HG03520 (cell line): ENCODE data around the gene PCBP4.

Experiments used
- ATAC-seq: cut with Tn5 transposase; IDR thresholded peaks from one replicate; pipeline ENCODE4 v1.9.1; 2021; ENCODE audit warnings: mild to moderate bottlenecking, moderate library complexity; ENCODE audit not compliant: unreplicated experiment

PCBP4 gene

GRCh38 chr3:51958603-51959521 is 8.4 kb downstream of the PCBP4 start:
- no peak for ATAC-seq

GRCh38 chr3:51957520-51958205 is 9.6 kb downstream of the PCBP4 start:
- ATAC-seq, result no peak

- no peak for ATAC-seq
Observed at GRCh38 chr3:51955893-51956770, 11.1 kb downstream of the PCBP4 start.

GRCh38 chr3:51955175-51955892 is 11.9 kb downstream of the PCBP4 start, which contains the start of gene GPR62:
Gene GPR62, plus strand, starts transcription at chr3:51955381. Its CDS starts 272 bp downstream, at chr3:51955653.
- no peak for ATAC-seq

GRCh38 chr3:51954713-51955112 is 12.5 kb downstream of the PCBP4 start:
- ATAC-seq, result no peak

GRCh38 chr3:51954105-51954504 is 13.1 kb downstream of the PCBP4 start:
- ATAC-seq, result no peak

GRCh38 chr3:51953445-51953844 is 13.8 kb downstream of the PCBP4 start:
- ATAC-seq, result no peak

- ATAC-seq, result no peak
Observed at GRCh38 chr3:51950899-51951298, 16.4 kb downstream of the PCBP4 start.

- no peak for ATAC-seq
Observed at GRCh38 chr3:51949121-51949520, 18.1 kb downstream of the PCBP4 start.

GRCh38 chr3:51948016-51948580 is 19.2 kb downstream of the PCBP4 start:
- no peak for ATAC-seq

- no peak for ATAC-seq
Observed at GRCh38 chr3:51947215-51947900, 19.9 kb downstream of the PCBP4 start.

- no peak for ATAC-seq
Observed at GRCh38 chr3:51946796-51947195, 20.5 kb downstream of the PCBP4 start.

GRCh38 chr3:51945926-51946705 is 21.1 kb downstream of the PCBP4 start:
- no peak for ATAC-seq

- ATAC-seq, result no peak
Observed at GRCh38 chr3:51945031-51945840, 22.0 kb downstream of the PCBP4 start.

- no peak for ATAC-seq
Observed at GRCh38 chr3:51944451-51945021, 22.7 kb downstream of the PCBP4 start.

- no peak for ATAC-seq
Observed at GRCh38 chr3:51943451-51944391, 23.5 kb downstream of the PCBP4 start.
